ENCODE data around the gene BNC2. TPM values are rescaled to one million over a fixed set of nuclear protein-coding genes. Genes with fewer than 3 reads are reported as not detected.

BNC2 gene
- total and polyA plus RNA-seq, 2 of the 4 experiments (the other 2 are of a cell fraction) = 15.5 to 45.2 TPM

- H4K20me1 ChIP-seq (ENCODE audit: insufficient read depth, low read length) = no peaks in the 10 kb centered on the region; the same call in 1 of the 2 replicates
- no peak overlapping the region for H3K27ac ChIP-seq (ENCODE audit: insufficient read depth, low read length)
- H3K14ac ChIP-seq (replicated peaks; ENCODE audit: low read depth, low read length) = no peak overlapping the region
- no peak overlapping the region for H4K5ac ChIP-seq (ENCODE audit: low read depth, low read length)
- peaks cover 3% of the 10 kb centered on the region for H3K9me1 ChIP-seq (ENCODE audit: insufficient read depth, low read length)
- no peak for ATAC-seq (ENCODE audit: low read depth)
- dilution Hi-C loops (cut with HindIII; ENCODE audit: low sequenced_read_pairs, unreplicated experiment) = no loop called here
- no peak overlapping the region for H3K23ac ChIP-seq (ENCODE audit: low read depth, low read length)
- H2AFZ ChIP-seq (replicated peaks; ENCODE audit: low read length, poor library complexity) = no peak overlapping the region
- H3K9ac ChIP-seq (ENCODE audit: low read depth, low read length) = no peak overlapping the region
- no peak overlapping the region for H3K4me3 ChIP-seq (ENCODE audit: insufficient read depth, low read depth, low read length)
- no CpG with 5 or more reads among the region's 2 CpGs for WGBS, 2 experiments (ENCODE audit: extremely low coverage in 2 of 2, insufficient read length in 1 of 2)
- TF ChIP-seq CEBPB (IDR thresholded peaks at IDR 0.05; ENCODE audit: low read depth, low read length) (no peak), CHD1 (IDR thresholded peaks at IDR 0.05; ENCODE audit: low read depth, low read length) (no peak), MAFK (IDR thresholded peaks at IDR 0.05; ENCODE audit: low read depth, low read length) (no peak), CTCF (conservative IDR thresholded peaks at IDR 0.05; ENCODE audit: low read depth, low read length) (no peak), USF2 (IDR thresholded peaks at IDR 0.05; ENCODE audit: low read depth, low read length) (no peak), RFX5 (IDR thresholded peaks at IDR 0.05; ENCODE audit: low read depth, low read length) (no peak), SMC3 (IDR thresholded peaks at IDR 0.05; ENCODE audit: low read depth, low read length) (no peak), MAZ (IDR thresholded peaks at IDR 0.05; ENCODE audit: borderline replicate concordance, low read depth, low read length) (no peak), MXI1 (IDR thresholded peaks at IDR 0.05; ENCODE audit: borderline replicate concordance, low read depth, low read length) (no peak), BHLHE40 (IDR thresholded peaks at IDR 0.05; ENCODE audit: low read depth, low read length) (no peak), RAD21 (IDR thresholded peaks at IDR 0.05; ENCODE audit: low read length) (no peak), ELK1 (IDR thresholded peaks at IDR 0.05; ENCODE audit: borderline replicate concordance, low read depth, low read length) (no peak), FOS (IDR thresholded peaks at IDR 0.05; ENCODE audit: low read depth, low read length) (no peak), RCOR1 (IDR thresholded peaks at IDR 0.05; ENCODE audit: insufficient replicate concordance, low read length) (no peak), NFE2L2 (IDR thresholded peaks at IDR 0.05; ENCODE audit: low read depth, low read length) (no peak)
- ChIA-PET POLR2A (ENCODE audit: unreplicated experiment) (no interaction called here), CTCF (interaction anchor here (0.6 kb wide), 2 partner anchors 19 to 62 kb away, joined by 3 to 6 read pairs; no protein-coding TSS in a partner anchor)
- peak; percentile 16 for DNase-seq
- in situ Hi-C loops (cut with MboI; ENCODE audit: low sequenced_read_pairs) = no loop called here
- H2BK20ac ChIP-seq (ENCODE audit: low read depth, low read length) = no peak overlapping the region
- no peaks in the 10 kb centered on the region for H3K36me3 ChIP-seq (ENCODE audit: control insufficient read depth, insufficient read depth, low read length)
- no peak overlapping the region for H2BK15ac ChIP-seq (ENCODE audit: low read depth, low read length)
- H2AK5ac ChIP-seq (ENCODE audit: low read depth, low read length) = no peak overlapping the region
- H2AK9ac ChIP-seq (replicated peaks; ENCODE audit: low read depth, low read length, poor library complexity) = no peak overlapping the region
- BruUV-seq (replicated peaks) = no TSS peak
- no peaks in the 10 kb centered on the region for H3K27me3 ChIP-seq (ENCODE audit: control insufficient read depth, insufficient read depth, low read length)
- no peak overlapping the region for H3K18ac ChIP-seq (ENCODE audit: low read depth, low read length)
- no peak overlapping the region for H4K91ac ChIP-seq (ENCODE audit: insufficient read depth, low read depth, low read length)
- H2BK5ac ChIP-seq (ENCODE audit: low read depth, low read length, poor library complexity, severe bottlenecking) = no peak overlapping the region
- no peaks in the 10 kb centered on the region for H3K9me3 ChIP-seq (ENCODE audit: control insufficient read depth, insufficient read depth, low read length)
- no peak overlapping the region for H2BK120ac ChIP-seq (ENCODE audit: low read depth, low read length)
- no peak overlapping the region for H3K4me2 ChIP-seq (ENCODE audit: low read depth, low read length)
- peaks cover 11 to 39% of the 10 kb centered on the region in 2 experiments; a peak in 2 of 4 replicates for H3K79me1 ChIP-seq (ENCODE audit: low read depth in 1 of 2, low read length in 2 of 2)
- intact Hi-C loops (cut with micrococcal nuclease) = no loop called here
- no peak overlapping the region for H3K4ac ChIP-seq (ENCODE audit: low read depth, low read length)
- peaks cover 8% of the 10 kb centered on the region for H3K4me1 ChIP-seq (ENCODE audit: control insufficient read depth, insufficient read depth, low read length)
- H4K8ac ChIP-seq (ENCODE audit: low read depth in 2 of 2, low read length in 2 of 2) = no peak overlapping the region
- no peak overlapping the region for H3K56ac ChIP-seq (ENCODE audit: extremely low read depth, insufficient read depth, low read length)
Observed at GRCh38 chr9:16563446-16563845, 307.0 kb downstream of the BNC2 start.
